ENCODE results near the gene MYO6. TPM values are rescaled to one million over a fixed set of nuclear protein-coding genes. Genes with fewer than 3 reads are reported as not detected.

Gene MYO6
- total RNA-seq, 1 experiment from 2014 or later = 44.1 TPM

- POLR2A ChIA-PET = no interaction called here
- Histone ChIP-seq H3K9me2 (ENCODE audit: insufficient read depth) (no peaks in the 10 kb centered on the region), H3K4me1 (ENCODE audit: control insufficient read depth in 1 of 2, insufficient read depth in 2 of 2, low read length in 2 of 2) (peaks cover 9 to 15% of the 10 kb centered on the region in 2 experiments; a peak in 3 of 4 replicates), H3K9me3 (ENCODE audit: control insufficient read depth in 1 of 2, insufficient read depth in 1 of 2, low read depth in 1 of 2, low read length in 2 of 2) (no peaks in the 10 kb centered on the region), H3K27me3 (ENCODE audit: insufficient read depth, low read length) (no peaks in the 10 kb centered on the region), H2AFZ (ENCODE audit: low read depth, low read length, poor library complexity, severe bottlenecking) (no peak overlapping the region), H3K4me2 (ENCODE audit: low read length) (no peak overlapping the region), H3K27ac (ENCODE audit: low read depth, low read length) (no peak overlapping the region), H3K79me2 (ENCODE audit: insufficient read depth, low read length) (peaks cover 62% of the 10 kb centered on the region), H3K4me3 (replicated peaks in 1 of 2; ENCODE audit: low read depth in 1 of 2, low read length in 2 of 2) (no peak overlapping the region), H4K20me1 (ENCODE audit: insufficient read depth) (no peaks in the 10 kb centered on the region), H3K9ac (ENCODE audit: low read length) (no peak overlapping the region), H3K36me3 (ENCODE audit: control insufficient read depth in 1 of 2, insufficient read depth in 2 of 2, low read length in 2 of 2) (no peaks in the 10 kb centered on the region)
- ATAC-seq (no peak), DNase-seq (ENCODE audit: low read depth, low spot score) (no peak)
- RAD21 ChIA-PET (ENCODE audit: low non-redundant PET in 1 of 2, low total read pairs in 2 of 2, uncharacterized antibody in 2 of 2, unreplicated experiment in 2 of 2) = no interaction called here
- TF ChIP-seq POLR2AphosphoS5 (IDR thresholded peaks at IDR 0.05; ENCODE audit: low read depth, low read length) (no peak), CTCF (IDR thresholded peaks at IDR 0.05 in 2 of 3, conservative IDR thresholded peaks at IDR 0.05 in 1 of 3; ENCODE audit: borderline replicate concordance in 1 of 3, insufficient read depth in 1 of 3, low read depth in 2 of 3, low read length in 2 of 3) (no peak), CBX3 (IDR thresholded peaks at IDR 0.05; ENCODE audit: low read depth) (no peak)
- no TSS peak for BruUV-seq (replicated peaks)
- intact Hi-C loops (cut with micrococcal nuclease) = no loop called here
- CTCF ChIA-PET = no interaction called here
Observed at GRCh38 chr6:75788894-75789293, 39.9 kb downstream of the MYO6 start.

- ATAC-seq (peak; percentile 93), DNase-seq (ENCODE audit: low read depth, low spot score) (peak; percentile 24)
- Histone ChIP-seq H3K79me2 (ENCODE audit: insufficient read depth, low read length) (peaks cover 71% of the 10 kb centered on the region), H2AFZ (ENCODE audit: low read depth, low read length, poor library complexity, severe bottlenecking) (no peak overlapping the region), H3K9me3 (ENCODE audit: control insufficient read depth in 1 of 2, insufficient read depth in 1 of 2, low read depth in 1 of 2, low read length in 2 of 2) (no peaks in the 10 kb centered on the region), H3K9ac (ENCODE audit: low read length) (no peak overlapping the region), H3K4me2 (ENCODE audit: low read length) (peak overlapping the region; percentile 28; the same call in 1 of the 2 replicates), H3K27me3 (ENCODE audit: insufficient read depth, low read length) (no peaks in the 10 kb centered on the region), H3K4me3 (replicated peaks in 1 of 2; ENCODE audit: low read depth in 1 of 2, low read length in 2 of 2) (no peak overlapping the region), H3K27ac (ENCODE audit: low read depth, low read length) (no peak overlapping the region), H3K9me2 (ENCODE audit: insufficient read depth) (no peaks in the 10 kb centered on the region), H3K36me3 (ENCODE audit: control insufficient read depth in 1 of 2, insufficient read depth in 2 of 2, low read length in 2 of 2) (no peaks in the 10 kb centered on the region), H4K20me1 (ENCODE audit: insufficient read depth) (no peaks in the 10 kb centered on the region), H3K4me1 (ENCODE audit: control insufficient read depth in 1 of 2, insufficient read depth in 2 of 2, low read length in 2 of 2) (peaks cover 9 to 15% of the 10 kb centered on the region in 2 experiments; a peak in 3 of 4 replicates)
- intact Hi-C loops (cut with micrococcal nuclease) = no loop called here
- TF ChIP-seq CBX3 (IDR thresholded peaks at IDR 0.05; ENCODE audit: low read depth) = no peak
- TF ChIP-seq JUND (IDR thresholded peaks at IDR 0.05) = peak; percentile 15; the same call in 1 of the 2 replicates
- no peak for TF ChIP-seq POLR2A (IDR thresholded peaks at IDR 0.05; ENCODE audit: borderline replicate concordance, extremely low read depth, insufficient read depth, insufficient read length)
- TF ChIP-seq TCF7L2 (IDR thresholded peaks at IDR 0.05; ENCODE audit: borderline replicate concordance, extremely low read depth, insufficient read depth, insufficient read length) = no peak
- peak; percentile 42; the same call in 1 of the 2 replicates for TF ChIP-seq FOSL1 (IDR thresholded peaks at IDR 0.05; ENCODE audit: low read depth)
- ChIA-PET CTCF (no interaction called here), POLR2A (no interaction called here), RAD21 (ENCODE audit: low non-redundant PET in 1 of 2, low total read pairs in 2 of 2, uncharacterized antibody in 2 of 2, unreplicated experiment in 2 of 2) (no interaction called here)
- BruUV-seq (replicated peaks) = no TSS peak
Observed at GRCh38 chr6:75791881-75792280, 42.8 kb downstream of the MYO6 start.

Data from HCT116 (cell line).